ENCODE measurements around the gene SEC22B.
"Not testable (repeated sequence)": the region's sequence is repeated elsewhere in the genome, so short reads cannot be mapped to it uniquely, and the experiment has no call there.

Gene SEC22B

GRCh38 chr1:120144626-120145025 is 31.7 kb downstream of the SEC22B start:
- not testable (repeated sequence) for DNase-seq

DNA sequence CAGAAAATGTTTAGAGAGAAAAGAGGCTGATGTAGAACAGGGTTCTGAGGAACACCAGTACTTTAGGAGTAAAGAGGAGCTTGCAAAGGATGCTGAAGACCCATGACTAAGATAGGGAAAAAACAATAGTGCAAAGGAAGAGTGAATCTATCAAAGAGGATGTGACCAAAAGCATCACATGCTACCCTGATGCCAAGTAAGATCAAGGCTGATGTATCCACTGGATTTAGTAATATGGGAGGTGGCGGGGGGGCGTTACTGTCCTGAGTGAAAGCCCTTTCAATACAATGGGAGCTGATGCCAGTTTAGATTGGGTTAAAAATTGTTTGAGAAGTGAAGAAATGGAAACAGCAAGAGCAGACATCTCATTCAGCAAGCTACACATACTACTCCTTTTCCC is 32.2 kb downstream of the SEC22B start:
- not testable (repeated sequence) for DNase-seq

GRCh38 chr1:120143334-120143733 is 33.0 kb downstream of the SEC22B start:
- not testable (repeated sequence) for DNase-seq

- DNase-seq: peak; percentile 35
Observed at GRCh38 chr1:120142512-120143263, 33.6 kb downstream of the SEC22B start.

- not testable (repeated sequence) for DNase-seq
Observed at GRCh38 chr1:120141865-120142264, 34.5 kb downstream of the SEC22B start.

DNA sequence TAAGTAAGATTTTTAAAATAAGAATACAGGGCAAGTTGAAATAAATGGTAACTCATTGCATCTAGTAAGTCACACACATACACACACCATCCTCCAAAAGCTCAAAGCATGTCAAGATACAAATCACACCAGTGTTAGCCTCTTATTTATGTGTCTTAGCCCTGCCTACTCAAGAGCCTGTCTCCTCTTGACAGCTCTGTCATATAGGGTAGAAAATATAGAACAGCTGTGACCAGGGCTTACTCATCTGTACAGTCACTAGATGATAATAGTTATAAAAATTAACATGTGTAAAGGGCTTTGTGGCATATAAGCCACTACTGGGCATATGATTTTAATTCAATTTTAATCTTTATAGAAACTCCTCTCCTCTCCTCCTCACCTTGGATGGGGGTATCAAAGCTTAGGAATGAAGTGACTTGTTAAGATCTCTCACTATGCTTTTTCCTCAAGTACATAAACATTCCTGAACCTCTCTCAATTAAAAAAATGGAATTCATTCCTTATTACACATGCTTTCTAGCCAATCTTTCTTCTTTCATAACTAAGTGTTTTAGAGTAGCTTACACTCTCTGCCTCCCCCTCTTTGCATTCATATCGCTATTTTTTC is 35.6 kb downstream of the SEC22B start:
- DNase-seq: not testable (repeated sequence)

DNA sequence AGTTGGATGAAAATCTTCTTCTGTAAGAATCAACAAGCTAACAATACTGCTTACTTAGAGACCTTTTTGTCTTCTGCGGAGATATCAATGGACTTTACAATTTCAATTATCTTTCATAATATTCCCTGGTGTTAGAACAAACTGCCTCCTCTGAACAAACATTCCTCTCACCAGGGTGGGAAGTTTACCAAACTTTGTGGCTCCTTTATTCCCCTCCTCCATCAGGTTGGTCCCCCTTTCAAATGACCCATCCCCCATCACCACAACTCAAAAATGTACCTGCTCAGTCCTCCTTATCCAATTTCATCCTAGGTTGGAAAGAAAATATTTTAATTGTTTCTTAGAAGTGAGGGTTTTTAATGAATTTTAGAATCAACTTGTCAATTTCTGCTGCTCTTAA is 40.2 kb downstream of the SEC22B start:
- DNase-seq: not testable (repeated sequence)

DNA sequence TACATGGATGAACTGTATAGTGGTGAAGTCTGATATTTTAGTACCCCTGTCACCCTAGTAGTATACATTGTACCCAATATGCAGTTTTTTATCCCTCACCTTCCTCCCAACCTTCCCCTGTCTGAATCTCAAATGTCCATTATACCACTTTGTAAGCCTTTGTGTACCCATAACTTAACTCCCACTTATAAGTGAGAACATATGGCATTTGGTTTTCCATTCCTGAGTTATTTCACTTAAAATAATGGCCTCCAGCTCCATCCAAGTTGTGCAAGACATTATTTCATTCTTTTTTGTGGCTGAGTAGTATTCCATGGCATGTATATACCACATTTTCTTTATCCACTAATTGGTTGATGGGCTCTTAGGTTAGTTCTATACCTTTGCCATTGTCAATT is 42.4 kb downstream of the SEC22B start:
- DNase-seq: not testable (repeated sequence)

- no peak for DNase-seq
Observed at GRCh38 chr1:120133228-120133927, 42.9 kb downstream of the SEC22B start.

DNA sequence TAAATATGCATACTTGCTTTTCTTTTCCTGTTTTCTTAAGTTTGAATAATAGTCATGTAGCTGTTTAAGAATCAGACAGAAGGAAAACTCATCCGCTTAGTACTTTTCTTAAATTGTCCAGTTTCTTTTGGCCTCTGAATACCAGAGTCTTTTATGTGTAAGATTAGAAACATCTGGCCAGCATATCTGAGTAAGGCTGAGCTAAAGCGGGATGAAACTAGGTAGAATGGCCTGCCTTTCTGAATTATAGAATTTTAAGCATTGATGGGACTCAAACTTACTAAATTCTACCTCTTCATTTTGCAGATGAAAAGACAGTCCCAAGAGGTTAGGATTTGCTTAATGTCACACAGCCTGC is 43.9 kb downstream of the SEC22B start:
- not testable (repeated sequence) for DNase-seq

GRCh38 chr1:120131611-120132405 is 44.5 kb downstream of the SEC22B start:
- not testable (repeated sequence) for DNase-seq

GRCh38 chr1:120127921-120128320 is 48.4 kb downstream of the SEC22B start:
- DNase-seq: not testable (repeated sequence)

DNA sequence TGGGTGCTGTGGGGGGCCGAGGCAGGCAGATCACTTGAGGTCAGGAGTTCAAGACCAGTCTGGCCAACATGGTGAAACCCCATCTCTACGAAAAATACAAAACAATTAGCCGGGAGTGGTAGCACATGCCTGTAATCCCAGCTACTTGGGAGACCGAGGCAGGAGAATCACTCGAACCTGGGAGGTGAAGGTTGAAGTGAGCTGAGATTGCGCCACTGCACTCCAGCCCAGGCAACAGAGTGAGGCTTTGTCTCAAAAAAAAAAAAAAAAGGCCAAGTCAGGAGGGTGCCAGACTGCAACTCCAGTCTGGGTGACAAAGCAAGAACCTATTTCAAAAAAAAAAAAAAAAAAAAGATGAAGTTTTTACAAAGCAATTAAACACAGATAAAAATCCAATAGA is 50.1 kb downstream of the SEC22B start:
- not testable (repeated sequence) for DNase-seq

DNA sequence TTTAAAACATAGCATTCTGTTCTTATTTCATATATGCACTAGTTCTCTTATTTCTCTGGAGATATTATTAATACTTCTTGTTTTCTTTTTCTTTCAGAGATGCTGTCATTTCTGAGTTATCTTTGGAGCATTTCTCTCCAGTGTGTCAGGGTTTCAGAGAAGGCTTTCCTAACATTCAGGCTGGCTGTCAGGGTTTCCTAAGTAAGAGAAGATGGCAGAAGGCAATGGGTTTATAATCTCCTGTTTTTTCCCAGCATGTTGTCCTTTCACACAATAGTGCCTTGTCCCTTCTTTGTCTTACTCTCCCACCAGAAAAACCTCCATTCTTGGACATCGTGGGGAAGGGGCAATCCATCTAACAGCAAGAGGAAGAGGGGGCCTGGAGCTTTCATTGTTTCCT is 51.7 kb downstream of the SEC22B start:
- DNase-seq: not testable (repeated sequence)

GRCh38 chr1:120123813-120124510 is 52.4 kb downstream of the SEC22B start:
- not testable (repeated sequence) for DNase-seq

- not testable (repeated sequence) for DNase-seq
Observed at GRCh38 chr1:120122262-120122893, 53.9 kb downstream of the SEC22B start.

GRCh38 chr1:120121830-120122229 is 54.5 kb downstream of the SEC22B start:
- DNase-seq: not testable (repeated sequence)

DNA sequence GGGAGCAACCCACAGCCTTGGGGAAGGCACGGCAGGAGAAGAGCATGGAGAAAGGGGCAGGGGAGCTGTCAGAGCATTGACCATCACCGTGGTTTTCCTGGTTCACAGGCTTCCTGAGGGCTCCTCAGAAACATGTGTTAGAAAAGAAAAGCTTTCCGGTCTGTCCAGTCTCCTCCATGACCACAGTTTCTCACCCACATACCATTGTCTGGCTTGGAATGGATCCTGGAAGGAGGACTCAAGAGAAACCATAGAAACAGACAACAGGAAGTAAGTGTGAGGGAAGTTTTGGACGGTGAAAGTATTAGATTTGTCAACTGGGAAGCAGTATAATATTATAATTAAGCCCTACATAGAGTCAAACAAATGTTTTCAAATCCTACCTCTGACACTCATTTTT is 55.8 kb downstream of the SEC22B start:
- DNase-seq: not testable (repeated sequence)

GRCh38 chr1:120117371-120118177 is 58.7 kb downstream of the SEC22B start:
- not testable (repeated sequence) for DNase-seq

GRCh38 chr1:120116094-120116493 is 60.2 kb downstream of the SEC22B start:
- not testable (repeated sequence) for DNase-seq

- not testable (repeated sequence) for DNase-seq
Observed at GRCh38 chr1:120113134-120113533, 63.2 kb downstream of the SEC22B start.
